ENCODE measurements around the gene KRT73.

Gene KRT73

DNA sequence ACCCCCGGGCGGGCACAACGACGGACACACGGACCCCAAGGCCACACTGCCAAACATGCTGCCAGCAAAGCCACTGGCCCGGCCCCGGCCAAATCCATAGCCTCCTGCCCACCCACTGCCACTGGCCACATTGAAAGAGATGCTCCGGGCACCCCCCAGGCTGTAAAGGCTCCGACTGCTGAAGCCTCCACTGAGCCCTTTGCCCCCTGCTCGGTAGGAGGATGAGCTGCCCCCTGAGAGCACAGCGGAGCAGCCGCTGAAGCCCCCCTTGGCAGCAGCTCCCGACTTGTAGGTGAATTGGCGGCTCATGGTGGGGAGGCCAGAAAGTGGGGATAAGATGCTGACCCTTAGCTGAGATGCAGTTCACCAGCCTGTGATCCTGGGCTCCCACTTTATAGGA lies at the start of gene KRT73:
TSS of gene KRT73 (minus strand) at position 344 of the 400 bp plus-strand sequence. CDS start at position 309, 35 bp downstream.
- DNase-seq (ENCODE audit: low read depth), result no peak

GRCh38 chr12:52667931-52668330 lies 49.6 kb upstream of the KRT73 start:
- no peak for DNase-seq (ENCODE audit: low read depth)

DNA sequence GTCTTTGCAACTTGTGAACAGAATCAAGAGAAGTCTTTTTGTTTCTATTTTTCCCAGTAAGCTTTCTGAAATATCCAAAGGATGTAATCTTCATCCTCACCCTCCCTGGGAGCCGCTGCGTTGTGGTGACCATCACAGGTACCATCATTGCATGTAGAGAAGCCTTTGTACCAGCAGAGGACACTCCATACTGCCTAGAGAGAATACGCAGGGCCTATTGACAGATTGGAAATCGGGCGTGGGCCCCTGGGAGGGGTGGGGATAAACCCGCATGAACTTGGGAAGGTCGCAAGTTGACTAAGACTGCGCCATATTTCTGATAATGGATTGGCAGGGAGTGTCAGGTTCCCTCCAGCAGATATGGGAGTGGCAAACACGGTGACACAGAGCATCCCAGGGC lies 49.1 kb upstream of the KRT73 start:
- no peak for DNase-seq (ENCODE audit: low read depth)

DNA sequence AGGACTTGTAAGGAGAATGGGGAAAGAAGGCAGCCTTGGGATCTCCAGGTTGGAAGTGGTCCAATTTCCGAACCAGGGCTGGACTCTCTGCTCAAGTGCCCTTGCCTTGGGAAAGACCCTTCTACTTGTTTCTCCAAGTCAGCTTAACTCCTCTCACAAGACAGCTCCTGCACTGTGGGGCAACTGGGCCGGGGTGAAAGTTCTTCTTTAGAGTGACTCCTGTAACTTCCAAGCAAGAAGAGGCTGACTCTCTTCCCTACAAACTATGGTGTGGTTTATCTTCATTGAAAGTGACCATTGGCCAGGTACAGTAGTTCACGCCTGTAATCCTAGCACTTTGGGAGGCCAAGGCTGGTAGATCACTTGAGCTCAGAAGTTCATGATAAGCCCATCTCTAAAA lies 48.1 kb upstream of the KRT73 start:
- no peak for DNase-seq (ENCODE audit: low read depth)

DNA sequence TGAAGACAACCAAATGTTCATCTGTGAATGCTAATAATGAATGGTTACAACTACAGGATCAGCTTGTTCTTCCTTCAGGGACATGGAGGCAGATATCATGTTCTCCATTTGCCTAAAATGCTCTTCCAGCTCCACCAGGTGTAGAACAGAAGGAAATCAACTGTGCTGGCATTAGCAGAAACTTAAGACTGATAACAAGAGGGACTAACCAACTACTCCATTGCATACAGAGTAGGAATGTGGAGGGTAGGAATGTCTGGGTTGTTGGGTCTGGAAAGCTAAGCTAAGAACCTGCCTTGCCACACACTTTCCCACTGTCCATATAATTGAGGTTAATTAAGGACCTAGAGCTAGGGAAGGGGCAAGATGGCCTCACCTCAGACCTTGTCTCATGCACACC lies 45.1 kb upstream of the KRT73 start:
- DNase-seq (ENCODE audit: low read depth), result no peak

GRCh38 chr12:52662918-52663229 lies 44.5 kb upstream of the KRT73 start:
- no peak for DNase-seq (ENCODE audit: low read depth)

DNA sequence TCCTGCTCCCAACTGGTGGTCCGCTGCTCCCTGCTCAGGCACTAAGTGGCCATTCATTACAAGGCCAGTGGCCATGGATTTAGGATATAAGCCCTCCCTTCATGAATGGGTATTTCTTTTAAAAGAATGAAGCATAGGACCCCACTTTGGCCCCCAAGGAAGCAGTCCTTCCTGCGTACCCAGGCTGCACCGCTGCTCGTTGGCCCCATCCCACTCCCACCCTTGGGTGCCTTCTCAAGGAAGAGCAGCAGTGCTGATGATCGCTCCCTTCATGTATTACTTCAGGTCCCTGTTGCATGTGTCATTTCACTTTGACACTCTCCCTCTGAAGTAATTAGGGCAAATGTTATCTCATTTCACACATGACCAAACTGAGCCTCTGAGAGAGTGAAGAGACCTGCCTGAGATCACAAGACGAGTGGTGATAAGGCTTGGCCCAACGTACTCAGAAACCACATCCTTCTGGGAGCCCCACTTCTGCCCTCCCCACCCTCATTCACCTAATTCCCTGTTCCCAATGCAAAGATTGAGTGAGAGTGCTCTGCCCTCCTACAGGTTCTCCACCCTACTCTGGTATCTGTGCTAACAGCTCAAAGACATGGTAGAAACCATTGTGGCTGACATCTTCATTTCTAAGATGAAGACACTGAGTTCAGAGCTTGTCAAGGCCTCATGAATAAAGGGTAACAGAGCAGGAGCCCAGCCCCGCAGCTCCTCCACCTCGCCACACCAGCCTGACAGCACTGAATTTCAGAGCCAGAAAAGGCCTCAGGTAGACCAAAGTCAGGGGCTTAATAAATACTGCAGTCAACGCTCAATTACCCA lies 43.9 kb upstream of the KRT73 start:
- no peak for DNase-seq (ENCODE audit: low read depth)

DNA sequence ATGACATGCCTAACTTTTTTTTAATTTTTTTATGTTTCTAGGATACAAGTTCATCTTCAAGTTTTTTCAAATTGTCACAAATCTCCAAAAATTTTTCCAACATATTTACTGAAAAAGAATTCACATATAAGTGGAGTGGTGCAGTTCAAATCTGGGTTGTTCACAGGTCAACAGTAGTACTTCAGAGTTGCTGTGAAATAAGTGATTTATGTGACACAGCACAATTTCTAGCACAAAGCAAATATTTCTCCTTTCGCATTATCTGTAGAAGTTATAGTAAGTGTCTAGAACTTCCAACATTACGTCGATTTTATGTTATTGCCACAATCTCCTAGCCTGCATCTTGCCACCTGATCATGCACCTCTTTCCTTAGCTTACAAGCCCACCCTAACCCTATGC lies 43.3 kb upstream of the KRT73 start:
- no peak for DNase-seq (ENCODE audit: low read depth)

DNA sequence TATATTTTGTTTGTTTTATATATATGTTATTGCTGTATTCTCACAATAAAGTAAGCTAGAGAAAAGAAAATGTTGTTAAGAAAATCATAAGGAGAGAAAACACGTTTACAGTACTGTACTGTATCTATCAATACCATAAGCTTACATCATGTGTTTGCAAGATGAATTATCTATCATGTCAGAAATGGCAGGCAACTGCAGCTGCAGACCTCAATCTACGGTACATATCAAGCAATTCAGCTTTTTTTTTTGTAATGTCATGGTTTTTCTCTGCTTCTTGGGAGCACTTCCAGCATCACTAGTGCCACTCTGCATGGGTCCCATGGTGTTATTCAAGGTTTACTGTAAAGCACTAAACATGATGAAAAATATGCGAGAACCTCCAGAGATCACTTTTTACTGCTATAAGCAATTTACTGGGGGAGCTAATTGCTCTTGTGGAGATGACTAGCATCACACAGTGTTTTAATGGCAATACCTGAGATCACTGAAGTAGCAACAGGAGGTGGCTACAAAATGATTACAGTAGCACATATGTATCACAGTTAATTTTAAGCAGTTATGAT lies 42.7 kb upstream of the KRT73 start:
- no peak for DNase-seq (ENCODE audit: low read depth)

- no peak for DNase-seq (ENCODE audit: low read depth)
These were observed 41.6 kb upstream of the KRT73 start for GRCh38 chr12:52659951-52660350.

- no peak for DNase-seq (ENCODE audit: low read depth)
These were observed 41.0 kb upstream of the KRT73 start for GRCh38 chr12:52659395-52659794.

DNA sequence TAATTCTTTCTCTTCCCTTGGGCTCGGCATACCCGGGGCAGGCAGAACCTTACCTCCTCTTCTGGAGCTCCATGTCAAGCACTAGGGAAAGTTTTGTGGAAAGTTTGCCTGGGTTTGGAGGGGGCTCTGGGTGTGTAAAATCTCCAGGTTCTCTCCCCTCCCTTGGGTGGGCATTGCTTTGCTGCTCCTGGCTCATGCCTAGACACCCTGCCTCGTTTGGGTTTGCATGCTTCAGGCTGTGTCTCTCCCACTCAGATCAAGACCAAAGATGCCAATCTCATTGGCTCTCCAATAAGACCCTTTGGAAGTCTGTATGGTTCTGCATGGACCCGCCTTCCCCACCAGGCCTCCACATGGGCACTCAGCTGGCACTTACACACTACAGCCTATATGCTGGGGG lies 39.8 kb upstream of the KRT73 start:
- DNase-seq (ENCODE audit: low read depth), result no peak

- no peak for DNase-seq (ENCODE audit: low read depth)
These were observed 39.0 kb upstream of the KRT73 start for GRCh38 chr12:52657250-52657902.

DNA sequence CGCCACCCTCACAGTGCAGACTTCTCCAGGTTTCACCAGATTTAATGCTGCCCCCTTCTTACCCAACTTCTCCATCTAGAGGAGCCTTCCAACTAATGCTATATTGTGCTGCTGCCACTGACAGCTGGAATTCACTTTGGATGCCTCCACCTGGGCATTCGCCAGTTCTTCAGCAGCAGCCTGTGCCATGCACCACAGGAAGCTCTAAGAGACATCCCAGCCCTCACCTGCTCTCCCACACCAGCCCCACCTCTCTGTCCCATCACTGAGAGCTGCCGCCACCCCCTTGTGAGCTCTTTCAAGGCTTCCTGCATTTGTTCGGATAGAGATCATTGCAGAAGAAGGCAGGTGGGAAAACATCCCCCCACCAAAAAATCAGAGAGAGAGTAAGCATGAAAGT lies 38.3 kb upstream of the KRT73 start:
- DNase-seq (ENCODE audit: low read depth), result no peak

DNA sequence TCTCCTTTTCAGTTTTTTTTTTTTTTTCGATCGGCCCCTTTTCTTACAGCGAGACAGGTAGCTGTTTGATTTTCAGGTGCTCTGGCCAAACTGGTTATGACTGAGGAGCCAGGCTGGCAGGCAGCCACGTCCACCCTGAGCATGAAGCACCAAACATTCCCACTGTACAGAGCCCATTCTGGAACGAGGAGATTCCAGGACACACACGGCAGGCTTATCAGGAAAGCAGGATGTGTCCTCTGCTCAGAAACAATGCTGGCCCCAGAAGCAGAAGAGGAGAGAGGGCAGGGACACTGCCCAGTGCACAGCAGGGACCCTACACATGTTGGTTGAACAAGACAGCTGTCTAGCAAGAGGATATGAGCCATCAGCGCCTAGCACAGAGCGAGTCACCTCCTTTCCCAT lies 37.4 kb upstream of the KRT73 start:
- DNase-seq (ENCODE audit: low read depth), result no peak

DNA sequence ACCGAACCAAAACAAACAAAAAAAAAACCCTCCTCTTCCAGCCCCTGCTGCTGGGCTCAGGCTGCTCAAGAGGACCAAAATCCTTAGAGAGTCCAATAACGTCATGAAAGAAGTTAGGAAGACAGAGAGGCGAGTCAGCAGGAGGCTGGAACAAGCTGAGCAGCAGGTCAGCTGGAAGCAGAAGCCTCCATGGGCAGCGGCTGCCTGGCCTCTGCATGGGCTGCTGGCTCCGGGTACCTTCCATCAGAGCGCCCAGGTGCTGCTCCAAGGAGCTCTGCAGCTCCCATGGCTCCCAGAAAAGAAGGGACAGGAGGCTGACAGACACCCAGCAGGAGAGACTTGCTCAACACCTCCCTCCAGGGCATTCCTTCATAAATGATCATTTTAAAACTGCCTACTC lies 36.9 kb upstream of the KRT73 start:
- no peak for DNase-seq (ENCODE audit: low read depth)

- no peak for DNase-seq (ENCODE audit: low read depth)
These were observed 33.4 kb upstream of the KRT73 start, which contains the start of gene KRT2 for GRCh38 chr12:52651726-52652261. Gene KRT2, minus strand, starts transcription at chr12:52652211. Its CDS starts 69 bp downstream, at chr12:52652142.

DNA sequence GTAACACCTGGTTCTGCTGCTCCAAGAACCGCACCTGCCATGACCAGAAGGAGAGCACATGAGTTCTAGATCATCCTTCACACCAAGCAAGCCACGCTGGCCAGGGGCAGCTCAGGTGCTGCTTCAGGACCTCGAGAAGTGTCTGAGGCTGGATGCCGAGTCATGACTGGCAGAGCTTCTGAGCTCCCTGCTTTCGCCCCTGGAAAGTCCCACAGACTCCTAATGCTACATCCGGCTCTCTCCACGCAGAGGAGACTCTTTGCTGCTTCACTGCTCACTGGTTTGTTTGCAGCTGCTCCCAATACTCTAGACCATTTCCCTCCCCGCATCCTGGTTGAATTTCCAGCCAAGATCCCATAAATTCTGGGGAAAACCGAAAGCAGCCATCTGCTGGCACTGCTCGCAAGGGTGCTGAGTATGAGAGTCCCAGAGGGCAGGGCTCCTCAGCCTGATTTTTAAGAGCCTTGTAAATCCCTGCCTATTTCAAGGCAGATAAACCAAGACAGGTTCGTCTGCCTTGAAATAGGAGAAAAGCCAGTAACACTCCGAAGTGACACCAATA lies 32.2 kb upstream of the KRT73 start:
- no peak for DNase-seq (ENCODE audit: low read depth)

DNA sequence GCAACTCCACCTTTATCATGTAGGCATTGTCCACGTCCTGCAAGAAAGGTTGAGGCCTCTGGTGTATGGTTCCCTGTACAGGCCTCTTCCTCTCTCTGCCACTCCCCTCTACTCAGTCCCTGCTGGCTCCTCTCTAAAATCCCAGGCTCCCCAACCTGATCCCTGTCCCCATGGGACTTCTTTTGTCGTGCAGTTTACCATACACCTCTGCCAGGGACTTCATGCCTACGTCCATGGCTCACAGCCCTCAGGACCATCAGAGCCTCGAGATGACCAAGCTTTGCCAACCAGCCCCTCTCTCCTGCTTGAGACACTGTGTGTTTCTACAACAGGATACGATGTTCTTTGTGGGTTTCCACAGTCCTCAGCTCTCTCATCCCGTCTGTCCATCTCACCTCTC lies 30.7 kb upstream of the KRT73 start:
- DNase-seq (ENCODE audit: low read depth), result no peak

GRCh38 chr12:52648012-52648550 lies 29.7 kb upstream of the KRT73 start:
- no peak for DNase-seq (ENCODE audit: low read depth)

DNA sequence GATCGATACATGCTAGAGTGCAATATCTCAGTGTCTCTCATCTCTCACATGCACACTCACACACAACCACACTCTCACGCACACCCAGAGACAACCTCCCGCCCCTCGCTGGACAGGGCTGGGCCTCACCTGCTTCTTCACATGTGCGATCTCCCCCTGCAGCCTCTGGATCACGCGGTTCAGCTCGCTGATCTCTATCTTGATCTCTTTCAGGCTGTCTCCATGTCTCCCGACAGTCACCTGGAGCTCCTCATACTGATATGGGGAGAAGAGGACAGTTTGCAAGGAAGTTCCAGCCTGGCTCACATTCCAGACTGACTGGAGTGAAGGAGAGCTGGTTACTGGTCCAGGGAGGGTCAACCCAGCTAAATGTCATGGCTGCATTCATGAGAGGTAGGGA lies 29.2 kb upstream of the KRT73 start:
- no peak for DNase-seq (ENCODE audit: low read depth)

DNA sequence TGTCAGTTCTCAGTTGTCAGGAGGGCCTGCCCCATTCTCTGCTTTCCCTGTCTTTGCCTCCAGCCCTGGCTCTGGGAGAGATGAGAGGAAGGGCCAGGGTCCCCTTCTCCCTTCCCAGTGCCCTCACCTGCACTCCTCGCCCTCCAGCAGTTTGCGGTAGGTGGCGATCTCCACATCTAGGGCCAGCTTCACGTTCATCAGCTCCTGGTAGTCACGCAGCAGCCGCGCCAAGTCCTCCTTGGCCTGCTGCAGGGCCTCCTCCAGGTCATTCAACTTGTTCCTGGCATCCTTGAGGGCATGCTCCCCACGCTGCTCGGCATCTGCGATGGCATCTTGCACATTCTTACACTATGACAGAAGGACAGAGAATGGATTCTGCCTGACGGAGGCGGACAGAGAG lies 28.3 kb upstream of the KRT73 start:
- no peak for DNase-seq (ENCODE audit: low read depth)

DNA sequence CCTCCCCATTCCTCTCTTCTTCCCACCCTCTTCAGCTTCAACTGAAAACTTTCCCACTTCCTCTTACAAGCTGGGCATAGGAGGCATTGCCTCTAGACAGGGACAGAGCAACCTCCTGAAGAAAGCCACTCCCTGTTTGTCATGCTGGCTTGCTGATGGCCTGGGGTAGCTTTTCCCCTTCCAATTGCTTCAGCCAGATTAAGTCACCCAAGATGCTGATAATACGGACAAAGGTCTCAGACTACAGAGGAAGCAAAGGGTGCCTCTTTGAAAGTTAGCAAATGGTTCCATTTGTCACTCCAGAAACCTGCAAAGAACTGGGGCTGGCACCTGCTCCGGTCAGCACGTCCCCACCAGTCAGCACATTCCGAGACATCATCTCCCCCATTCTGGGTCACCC lies 27.6 kb upstream of the KRT73 start:
- DNase-seq (ENCODE audit: low read depth), result no peak
